SK-N-SH treated with all-trans-retinoic acid at 6 μM for 48 hours (cell line): ENCODE data around the gene OR6N1.

ENCODE experiments used
- ATAC-seq: fragments of 200-7000 bp; cut with Tn5 transposase; 3 replicates; pipeline ENCODE4 v1.9.1; 2020; ENCODE audit warnings: mild to moderate bottlenecking, moderate library complexity
- BACH2 ChIP-seq: fragments of 250-450 bp; sonication (Bioruptor Pico); IDR thresholded peaks from 2 replicates; pipeline ENCODE4 v1.9.0; 2021; ENCODE audit warnings: mild to moderate bottlenecking, borderline replicate concordance
- CREB5 ChIP-seq: fragments of 250-450 bp; sonication (Bioruptor Pico); IDR thresholded peaks from 2 replicates; pipeline ENCODE4 v1.5.1; 2020; ENCODE audit warnings: low read depth, mild to moderate bottlenecking, moderate library complexity
- CSDC2 ChIP-seq: fragments of 250-450 bp; sonication (Bioruptor Pico); IDR thresholded peaks from 2 replicates; pipeline ENCODE4 v1.5.0; 2020; ENCODE audit warnings: mild to moderate bottlenecking, moderate library complexity
- CSRNP3 ChIP-seq: fragments of 250-450 bp; sonication (Bioruptor Pico); IDR thresholded peaks from 2 replicates; pipeline ENCODE4 v1.5.1; 2021; ENCODE audit warnings: mild to moderate bottlenecking, moderate library complexity
- ESRRG ChIP-seq: fragments of 250-450 bp; sonication (Bioruptor Pico); IDR thresholded peaks from 2 replicates; pipeline ENCODE4 v1.6.1; 2021; ENCODE audit warnings: mild to moderate bottlenecking
- ISL1 ChIP-seq: fragments of 250-450 bp; sonication (Bioruptor Pico); IDR thresholded peaks from 2 replicates; pipeline ENCODE4 v2.1.2; 2022; ENCODE audit warnings: mild to moderate bottlenecking, moderate library complexity
- OSR1 ChIP-seq: fragments of 250-450 bp; sonication (Bioruptor Pico); IDR thresholded peaks from 2 replicates; pipeline ENCODE4 v1.8.0; 2022; ENCODE audit warnings: moderate library complexity, mild to moderate bottlenecking, inconsistent platforms
- PATZ1 ChIP-seq: fragments of 250-450 bp; sonication (Bioruptor Pico); IDR thresholded peaks from 2 replicates; pipeline ENCODE4 v1.8.0; 2020; ENCODE audit warnings: mild to moderate bottlenecking, moderate library complexity, borderline replicate concordance
- POU6F1 ChIP-seq: fragments of 250-450 bp; sonication (Bioruptor Pico); IDR thresholded peaks from 2 replicates; pipeline ENCODE4 v1.8.0; 2021; ENCODE audit warnings: low read depth, mild to moderate bottlenecking, moderate library complexity, borderline replicate concordance
- PPARA ChIP-seq: fragments of 250-450 bp; sonication (Bioruptor Pico); IDR thresholded peaks from 2 replicates; pipeline ENCODE4 v1.5.0; 2020; ENCODE audit warnings: mild to moderate bottlenecking, borderline replicate concordance
- TCF4 ChIP-seq: fragments of 250-450 bp; sonication (Bioruptor Pico); IDR thresholded peaks from 2 replicates; pipeline ENCODE4 v1.8.0; 2021; ENCODE audit warnings: mild to moderate bottlenecking, moderate library complexity, borderline replicate concordance
- TOX ChIP-seq: fragments of 250-450 bp; sonication (Bioruptor Pico); IDR thresholded peaks from 2 replicates; pipeline ENCODE4 v1.8.0; 2021; ENCODE audit warnings: mild to moderate bottlenecking, moderate library complexity, borderline replicate concordance
- TSHZ2 ChIP-seq: fragments of 250-450 bp; sonication (Bioruptor Pico); IDR thresholded peaks from 2 replicates; pipeline ENCODE4 v1.5.0; 2020; ENCODE audit warnings: mild to moderate bottlenecking, moderate library complexity
- ZC3H10 ChIP-seq: fragments of 250-450 bp; sonication (Bioruptor Pico); IDR thresholded peaks from 2 replicates; pipeline ENCODE4 v1.5.1; 2021; ENCODE audit warnings: mild to moderate bottlenecking, moderate library complexity
- ZFP3 ChIP-seq: fragments of 250-450 bp; sonication (Bioruptor Pico); IDR thresholded peaks from 2 replicates; pipeline ENCODE4 v1.5.0; 2020; ENCODE audit warnings: mild to moderate bottlenecking, moderate library complexity
- ZFP30 ChIP-seq: fragments of 450-650 bp; formaldehyde crosslinking; IDR thresholded peaks from 2 replicates; pipeline ENCODE4 v1.5.0; 2022; ENCODE audit warnings: mild to moderate bottlenecking, moderate library complexity
- ZNF565 ChIP-seq: fragments of 450-650 bp; formaldehyde crosslinking; conservative IDR thresholded peaks from 2 replicates; pipeline ENCODE4 v1.5.0; 2020; ENCODE audit warnings: low read depth, mild to moderate bottlenecking, moderate library complexity
- ZNF70 ChIP-seq: fragments of 450-650 bp; formaldehyde crosslinking; IDR thresholded peaks from 2 replicates; pipeline ENCODE4 v1.5.0; 2020; ENCODE audit warnings: mild to moderate bottlenecking, moderate library complexity
- ZNF8 ChIP-seq: fragments of 450-650 bp; formaldehyde crosslinking; IDR thresholded peaks from 2 replicates; pipeline ENCODE4 v1.5.0; 2020; ENCODE audit warnings: mild to moderate bottlenecking, moderate library complexity

OR6N1 gene

GRCh38 chr1:158724442-158724841 is 47.6 kb downstream of the OR6N1 start:
- TF ChIP-seq ISL1 (CRISPR knock-in tag): no peak
- TF ChIP-seq TOX (CRISPR knock-in tag): no peak
- TF ChIP-seq ZFP30 (CRISPR knock-in tag): no peak
- no peak for TF ChIP-seq PATZ1 (CRISPR knock-in tag)
- TF ChIP-seq CREB5 (CRISPR knock-in tag): no peak
- TF ChIP-seq OSR1 (CRISPR knock-in tag): no peak
- no peak for TF ChIP-seq ZFP3
- no peak for TF ChIP-seq ZC3H10 (CRISPR knock-in tag)
- no peak for TF ChIP-seq CSDC2 (CRISPR knock-in tag)
- ATAC-seq: no peak

GRCh38 chr1:158720620-158721019 is 51.4 kb downstream of the OR6N1 start, which contains the start of gene OR6K3:
TSS of gene OR6K3 (minus strand) at chr1:158720720. CDS start at chr1:158718115, 2,605 bp downstream.
- no peak for TF ChIP-seq CSRNP3
- no peak for TF ChIP-seq ZFP3
- TF ChIP-seq ESRRG (CRISPR knock-in tag): no peak
- TF ChIP-seq ZNF8 (CRISPR knock-in tag): no peak
- TF ChIP-seq TCF4 (CRISPR knock-in tag): no peak
- no peak for TF ChIP-seq PATZ1 (CRISPR knock-in tag)
- no peak for TF ChIP-seq ISL1 (CRISPR knock-in tag)
- TF ChIP-seq TSHZ2 (CRISPR knock-in tag): no peak
- TF ChIP-seq BACH2 (CRISPR knock-in tag): no peak
- no peak for TF ChIP-seq ZFP30 (CRISPR knock-in tag)
- TF ChIP-seq POU6F1: no peak
- TF ChIP-seq ZNF565 (CRISPR knock-in tag): no peak
- ATAC-seq: no peak

GRCh38 chr1:158719664-158720063 is 52.3 kb downstream of the OR6N1 start:
- no peak for TF ChIP-seq BACH2 (CRISPR knock-in tag)
- no peak for TF ChIP-seq PPARA (CRISPR knock-in tag)
- TF ChIP-seq CSDC2 (CRISPR knock-in tag): no peak
- TF ChIP-seq ZNF70 (CRISPR knock-in tag): no peak
- TF ChIP-seq TSHZ2 (CRISPR knock-in tag): no peak
- TF ChIP-seq ISL1 (CRISPR knock-in tag): no peak
- TF ChIP-seq ZFP30 (CRISPR knock-in tag): no peak
- TF ChIP-seq CSRNP3: no peak
- no peak for TF ChIP-seq PATZ1 (CRISPR knock-in tag)
- TF ChIP-seq, all 23 proteins: peak for 0
- no peak for ATAC-seq
